Heart left ventricle (tissue), 13 donors: ENCODE measurements around the gene CIPC.

Source experiments
- CTCF ChIP-seq, 12 donors: fragments of 200-600 bp; sonication (generic) in 4 of 12; IDR thresholded peaks; one replicate each; pipeline versions ENCODE4 v1.5.0 to v1.8.0; 2018 to 2022; ENCODE audit warnings: antibody characterized with exemption in 12 of 12, mild to moderate bottlenecking in 5 of 12
- POLR2A ChIP-seq, 2 donors: fragments of 450-650 bp; IDR thresholded peaks; one replicate each; pipeline ENCODE4 v1.6.1; 2017; ENCODE audit warnings: antibody characterized with exemption in 2 of 2, mild to moderate bottlenecking in 2 of 2, moderate library complexity in 2 of 2
- donor health status: ischemic (EF 13 %, LVEDD 7.1; RV severe dilation, severe dysfunction).
- donor health status: DM: no; HTN: yes; CAD: no.
- donor health status: DM: no; HTN: no; CAD: no.
- donor health status: ischemic (EF 25% LVEDD 6.9; RV normal size, moderate dysfunction).
- donor health status: ischemic (EF 25% LVEDD 5.7; RV mildly dilated, moderate dysfunction).
- donor health status: ischemic (EF 35%, LVEDD 5.7; RV mildly dilated, moderate dysfunction).
- donor health status: nonischemic (EF 11% LVEDD 7.7; RV severe dilation, severe dysfunction).
- donor health status: DM: yes; HTN: yes; CAD: no.
- donor health status: PGD.
- donor health status: ischemic (EF 29% LVEDD 5.4; RV normal size, mild dysfunction).
- donor health status: nonischemic (EF 23%, LVEDD 6.1; RV moderate dilation, normal function).

DNA sequence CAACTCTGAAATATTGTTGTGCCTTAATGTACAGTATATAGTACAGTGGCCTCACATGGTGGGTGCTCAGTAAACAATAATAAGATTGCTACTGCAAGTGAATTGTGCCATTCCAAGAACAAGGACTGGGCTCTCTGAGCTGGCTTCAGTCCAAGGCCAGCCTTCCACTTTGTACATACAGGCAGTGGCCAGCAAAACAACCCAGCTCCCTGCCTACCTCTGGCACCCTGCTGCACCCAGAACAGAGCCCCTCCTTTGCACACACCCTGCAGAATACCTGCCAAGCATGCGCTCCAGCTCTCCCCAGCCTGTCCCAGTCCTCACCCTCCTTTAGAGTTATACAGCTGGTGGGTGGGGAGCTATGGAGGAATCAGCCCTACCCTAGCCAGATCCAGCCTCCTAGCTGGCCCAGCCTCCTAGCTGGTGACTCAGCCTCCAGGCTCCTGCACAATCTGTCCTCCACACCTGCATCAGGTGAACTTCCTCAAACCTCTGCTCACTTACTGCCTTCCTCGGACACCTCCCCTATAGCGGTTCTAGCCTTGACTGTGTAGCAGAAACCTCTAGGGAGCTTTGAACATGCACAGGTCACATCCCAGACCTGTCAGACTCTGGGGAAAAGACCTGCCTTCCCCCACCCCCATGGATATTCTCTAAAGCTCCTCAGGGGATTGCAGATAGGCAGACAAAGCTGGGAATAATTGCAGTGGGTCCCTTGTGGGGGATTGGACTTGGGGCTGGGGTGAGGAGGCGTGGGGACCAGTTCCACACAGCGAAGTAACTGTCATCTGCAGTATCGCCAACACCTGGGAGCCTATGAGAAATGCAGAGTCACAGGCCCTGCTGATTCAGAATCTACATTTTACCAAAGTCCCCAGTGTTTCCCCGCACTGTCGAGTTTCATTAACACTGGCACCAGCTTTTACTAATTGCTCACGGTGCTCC, 25.6 kb downstream of the CIPC start:
- TF ChIP-seq POLR2A (IDR thresholded peaks at IDR 0.05) (no peak), CTCF (IDR thresholded peaks at IDR 0.05) (no peak)
